GM21619 (cell line): Measurements from ENCODE around the gene PAK6.

Experiments used
- ATAC-seq: cut with Tn5 transposase; IDR thresholded peaks from one replicate; pipeline ENCODE4 v1.9.1; 2021; ENCODE audit not compliant: unreplicated experiment

Gene PAK6

DNA sequence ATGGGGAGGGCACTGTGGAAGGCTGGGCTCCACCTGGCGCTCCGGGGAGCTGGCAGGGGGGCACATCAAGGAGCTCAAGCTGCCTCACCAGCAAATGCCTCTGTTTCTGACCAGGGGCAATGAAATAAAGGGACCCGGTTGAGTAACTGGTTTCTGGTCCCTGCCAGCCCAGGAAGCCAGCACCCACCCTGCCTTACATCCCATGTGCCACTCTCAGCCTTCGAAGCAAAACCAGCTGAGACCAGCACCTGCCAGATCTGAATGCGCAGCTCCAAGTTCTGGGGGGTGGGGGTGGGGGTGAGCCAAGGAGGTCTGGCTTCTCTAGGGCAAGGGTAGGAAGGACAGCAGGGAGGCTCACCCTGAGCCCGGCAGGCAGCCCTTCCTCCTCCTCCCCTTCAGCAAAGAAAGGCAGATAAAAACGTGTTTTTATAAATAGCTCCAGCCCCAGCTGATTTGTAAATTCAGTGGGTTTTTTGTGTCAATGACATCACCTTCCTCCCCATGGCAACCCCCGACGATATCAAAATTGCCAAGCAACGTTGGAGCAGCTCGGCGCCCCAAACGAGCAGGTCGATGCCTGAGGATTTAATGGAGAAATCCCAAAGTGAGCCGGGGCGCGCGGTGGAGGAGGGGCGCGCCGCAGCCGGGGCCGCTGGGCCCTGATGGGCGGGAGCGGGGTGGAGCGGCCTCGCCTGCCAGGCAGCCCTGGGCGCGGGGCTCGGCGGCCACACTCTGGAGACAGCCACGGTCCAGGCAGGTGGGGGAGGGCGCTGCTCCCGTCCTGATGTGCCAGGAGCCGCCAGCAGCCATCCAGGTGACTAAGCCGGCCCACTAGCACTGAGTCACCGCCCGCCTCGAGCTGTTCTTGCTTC, at the start of gene PAK6:
Gene PAK6 (plus strand): TSS at position 532 of the 872 bp plus-strand sequence. CDS start 25,723 bp downstream, outside the sequence.
- ATAC-seq, result no peak

DNA sequence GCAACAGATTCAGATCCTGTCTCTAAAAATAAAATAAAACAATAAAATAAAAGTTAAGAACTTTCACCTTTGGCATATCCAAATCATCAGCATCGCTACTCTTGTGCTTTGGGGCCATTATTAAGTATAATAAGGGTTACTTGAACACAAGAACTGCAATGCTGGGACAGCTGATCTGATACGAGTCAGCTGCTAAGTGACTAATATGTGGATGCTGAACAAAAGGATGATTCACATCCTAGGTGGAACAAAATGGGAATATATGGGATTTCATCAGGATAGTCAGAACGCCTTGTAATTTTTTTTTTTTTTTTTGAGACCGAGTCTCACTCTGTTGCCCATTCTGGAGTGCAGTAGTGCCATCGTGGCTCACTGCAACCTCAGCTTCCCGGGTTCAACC, 48.3 kb upstream of the PAK6 start:
- no peak for ATAC-seq

DNA sequence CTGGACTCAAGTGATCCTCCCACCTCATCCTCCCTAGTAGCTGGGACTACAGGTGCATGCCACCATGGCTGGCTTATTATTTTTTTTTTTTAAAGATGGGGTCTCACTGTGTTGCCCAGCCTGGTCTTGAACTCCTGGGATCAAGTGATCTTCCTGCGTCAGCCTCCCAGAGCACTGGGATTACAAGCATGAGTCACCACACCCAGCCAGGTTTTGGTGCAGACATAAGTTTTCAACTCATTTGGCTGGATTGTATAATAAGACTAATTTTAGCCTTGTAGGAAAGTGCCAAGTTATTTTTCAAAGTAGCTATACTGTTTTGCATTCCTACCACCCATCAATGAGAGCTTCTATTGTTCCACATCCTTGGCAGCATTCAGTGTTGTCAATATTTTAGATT, 45.9 kb upstream of the PAK6 start:
- ATAC-seq, result no peak

DNA sequence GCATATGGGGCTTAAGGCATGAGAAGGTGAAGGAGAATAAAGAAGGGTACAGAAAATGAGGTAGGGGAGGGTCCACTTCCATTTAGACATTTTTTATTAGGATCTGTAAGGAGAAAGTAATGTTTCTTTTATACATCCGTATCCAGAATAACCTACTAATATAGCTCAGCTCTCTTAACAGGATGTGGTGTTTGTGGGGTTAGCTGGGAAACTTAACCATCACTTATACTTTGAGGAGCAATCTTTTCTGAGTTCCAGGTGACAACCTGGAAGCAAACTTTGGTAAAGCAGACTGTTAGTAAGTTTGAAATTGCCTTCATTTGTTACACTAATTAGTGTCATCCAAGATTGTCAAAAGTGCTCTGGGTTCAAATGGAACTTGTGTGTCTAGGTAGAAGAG, 41.4 kb upstream of the PAK6 start:
- no peak for ATAC-seq

DNA sequence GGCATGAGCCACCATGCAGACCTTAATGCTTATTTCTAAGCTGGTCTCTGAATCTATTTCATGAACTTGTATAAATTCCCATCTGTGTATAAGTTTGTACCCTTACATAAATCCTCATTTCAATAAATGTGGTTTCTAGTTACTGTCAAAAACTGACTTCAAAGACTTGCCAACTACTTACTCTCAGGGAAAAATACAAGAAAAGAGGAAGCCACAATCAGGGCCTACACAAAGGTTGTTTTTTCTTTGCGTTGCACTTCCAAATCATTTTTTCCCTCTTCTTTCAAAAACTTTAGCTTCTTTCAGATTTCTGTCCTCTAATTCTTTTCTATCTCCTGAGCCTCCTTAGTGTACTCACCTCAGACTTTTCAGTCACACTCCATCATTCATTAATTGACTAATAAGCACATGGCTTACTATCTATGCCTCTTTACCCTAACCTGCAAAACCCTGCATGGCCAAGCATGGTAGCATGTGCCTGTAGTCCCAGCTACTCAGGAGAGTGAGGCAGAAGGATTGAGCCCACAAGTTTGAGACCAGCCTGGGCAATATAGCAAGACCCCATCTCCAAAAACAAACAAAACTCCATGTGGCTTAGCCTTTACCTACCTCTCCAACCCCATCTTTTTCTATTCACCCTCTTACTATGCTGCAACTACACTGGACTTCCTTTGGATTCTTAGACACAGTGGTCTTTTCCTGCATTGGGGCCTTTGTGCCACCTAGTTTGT, 40.3 kb upstream of the PAK6 start:
- ATAC-seq, result no peak

DNA sequence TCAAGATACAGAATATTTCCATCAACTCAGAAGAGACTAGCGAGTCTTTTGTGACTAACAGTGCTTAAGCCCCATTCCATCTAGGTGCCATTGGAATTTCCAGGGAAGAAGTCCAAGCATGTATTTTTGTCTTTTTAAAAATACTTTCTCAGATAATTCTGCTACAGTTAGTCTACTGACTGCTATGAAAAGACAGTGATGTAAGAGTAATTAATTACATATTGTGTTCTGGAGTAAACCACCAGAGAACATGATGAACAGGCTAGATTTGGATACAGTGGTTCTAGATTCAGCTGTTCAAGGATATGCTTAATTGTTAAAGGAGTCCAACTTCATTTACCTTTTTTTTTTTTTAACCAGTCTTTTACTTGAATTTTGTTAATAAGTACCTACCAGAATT, 34.8 kb upstream of the PAK6 start:
- ATAC-seq, result no peak

DNA sequence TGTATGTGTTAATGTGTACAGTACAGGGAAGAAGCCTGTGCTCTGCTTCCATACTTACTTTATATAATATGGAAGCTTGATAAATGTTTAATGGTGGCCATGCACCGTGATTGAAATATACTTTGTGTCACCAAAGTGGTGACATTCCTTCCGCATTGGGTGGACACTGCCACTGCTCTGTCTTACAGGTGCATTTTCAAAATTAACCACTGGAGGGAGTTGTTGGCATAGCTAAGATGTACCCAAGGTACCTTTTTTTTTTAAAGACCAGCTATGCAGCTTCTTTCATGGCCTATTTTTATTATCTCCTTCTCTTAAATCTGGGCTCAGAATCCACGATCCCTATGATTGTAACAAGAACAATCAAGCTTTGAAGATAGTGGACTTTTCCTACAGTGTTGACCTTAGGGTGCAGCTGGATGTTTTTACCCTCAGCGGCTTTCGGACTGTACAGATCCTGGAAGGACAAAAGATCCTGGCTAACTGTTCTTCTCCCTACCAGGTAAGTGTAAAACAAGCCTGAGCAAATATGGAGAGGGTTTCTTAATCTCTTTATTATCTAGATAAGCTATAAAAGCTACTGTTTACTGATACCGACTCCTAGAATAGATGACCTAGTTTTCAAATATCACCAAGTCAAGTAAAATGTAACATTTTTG, 21.6 kb upstream of the PAK6 start:
- ATAC-seq, result no peak

DNA sequence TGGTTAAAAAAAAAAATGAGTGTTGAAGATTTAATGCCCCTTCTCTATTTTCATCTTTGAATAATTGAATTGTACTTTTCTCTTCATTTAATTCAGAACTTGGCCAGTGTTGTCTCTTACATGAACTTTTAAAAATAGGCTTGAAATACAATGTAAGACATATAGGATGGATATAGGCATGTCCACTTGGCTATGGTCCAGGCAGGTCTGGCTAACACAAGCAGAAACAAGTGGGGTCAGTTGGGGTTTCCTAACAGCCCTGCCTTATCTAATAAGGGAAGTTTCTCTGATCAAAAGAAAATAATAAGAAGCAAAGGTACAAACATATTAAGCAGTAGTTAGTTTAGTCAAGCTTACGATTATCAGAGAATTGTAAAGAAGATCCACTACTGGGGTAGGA, 19.1 kb upstream of the PAK6 start:
- no peak for ATAC-seq

DNA sequence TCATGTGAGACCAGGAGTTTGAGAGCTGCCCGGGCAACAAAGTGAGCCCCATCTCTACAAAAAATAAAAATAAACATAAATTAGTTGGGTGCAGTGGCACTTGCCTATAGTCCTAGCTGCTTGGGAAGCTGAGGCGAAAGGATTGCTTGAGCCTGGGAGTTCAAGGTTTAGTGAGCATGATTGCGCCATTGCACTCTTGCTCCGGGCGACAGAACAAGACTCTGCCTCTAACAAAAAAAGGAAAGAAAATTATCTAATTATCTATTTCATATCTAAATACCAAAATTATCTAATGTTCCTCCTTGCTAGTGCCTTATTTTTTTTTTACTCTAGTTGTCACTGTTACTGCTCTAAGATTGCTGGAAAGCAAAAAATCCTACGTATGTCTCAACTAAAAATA, 16.7 kb upstream of the PAK6 start:
- no peak for ATAC-seq

DNA sequence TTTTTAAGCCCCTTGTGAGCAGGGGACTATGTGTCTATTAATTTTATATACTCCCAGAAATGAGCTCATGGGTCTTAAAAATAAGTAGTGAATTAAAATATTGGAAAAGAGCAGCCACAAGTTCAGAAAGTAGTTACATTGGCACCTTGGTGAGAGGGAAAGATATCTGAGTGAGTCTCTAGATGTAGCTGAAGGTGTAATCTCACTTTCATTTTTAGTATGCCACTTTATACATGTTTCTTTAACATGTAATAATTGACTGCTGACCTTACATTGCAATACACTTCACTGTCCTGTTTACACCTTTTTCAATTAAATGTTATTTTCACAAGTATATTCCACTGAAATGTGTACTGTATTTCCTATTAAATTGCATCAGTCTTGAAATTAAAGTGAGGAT, 12.1 kb upstream of the PAK6 start:
- ATAC-seq, result no peak

DNA sequence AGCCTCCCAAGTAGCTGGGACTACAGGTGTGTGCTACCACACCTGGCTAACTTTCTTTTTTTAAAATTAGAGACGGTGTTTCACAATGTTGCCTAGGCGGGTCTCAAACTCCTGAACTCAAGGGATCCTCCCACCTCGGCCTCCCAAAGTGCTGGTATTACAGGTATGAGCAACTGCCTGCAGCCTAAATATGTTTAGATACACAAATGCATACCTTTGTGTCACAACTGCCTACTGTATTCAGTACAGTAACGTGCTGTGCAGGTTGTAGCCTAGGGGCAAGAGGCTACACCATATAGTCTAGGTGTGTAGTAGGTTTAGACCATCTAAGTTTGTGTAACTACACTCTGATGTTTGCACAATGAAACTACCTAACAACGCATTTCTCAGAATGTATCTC, 9.5 kb upstream of the PAK6 start:
- no peak for ATAC-seq

DNA sequence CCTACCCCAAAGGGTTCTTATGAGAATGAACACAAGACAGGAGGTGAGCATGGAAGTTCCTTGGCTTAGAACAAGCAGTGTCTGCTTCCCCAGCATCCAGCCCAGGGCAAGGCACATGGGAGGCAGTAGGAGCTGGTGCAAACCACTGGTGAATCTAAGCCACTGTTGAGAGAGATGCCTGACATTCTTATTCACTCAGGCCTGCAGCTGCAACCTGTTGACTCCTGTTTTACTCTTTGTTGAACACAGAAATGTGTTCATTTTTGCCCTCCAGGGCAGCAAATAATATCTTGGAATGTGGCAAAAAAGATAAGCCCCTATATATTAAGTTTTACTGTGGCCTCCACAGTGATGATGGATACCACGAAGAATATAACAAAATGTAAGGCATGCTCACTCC, 8.9 kb upstream of the PAK6 start:
- ATAC-seq, result no peak

DNA sequence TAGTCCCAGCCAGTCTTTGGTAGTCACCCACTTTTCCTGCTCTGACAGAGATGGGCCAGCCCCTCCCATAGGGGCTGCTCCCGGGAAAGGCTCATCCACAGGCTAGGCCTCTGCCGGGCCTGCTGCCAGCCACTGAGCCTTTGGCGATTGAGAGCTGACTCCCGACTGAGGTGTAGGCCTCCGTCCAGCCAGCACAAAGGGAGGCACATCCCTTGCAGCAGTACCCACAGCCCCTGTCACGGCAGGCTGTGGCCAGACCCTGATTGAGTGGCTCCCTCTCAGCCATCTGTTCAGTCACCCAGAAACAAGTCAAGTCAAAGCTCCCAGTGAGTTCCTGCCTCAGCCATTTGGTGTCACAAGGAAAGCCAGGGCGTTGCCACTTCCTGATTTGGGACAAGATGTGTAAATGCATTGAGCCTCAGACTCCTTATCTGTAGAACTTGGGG, 6.2 kb upstream of the PAK6 start:
- ATAC-seq, result no peak

DNA sequence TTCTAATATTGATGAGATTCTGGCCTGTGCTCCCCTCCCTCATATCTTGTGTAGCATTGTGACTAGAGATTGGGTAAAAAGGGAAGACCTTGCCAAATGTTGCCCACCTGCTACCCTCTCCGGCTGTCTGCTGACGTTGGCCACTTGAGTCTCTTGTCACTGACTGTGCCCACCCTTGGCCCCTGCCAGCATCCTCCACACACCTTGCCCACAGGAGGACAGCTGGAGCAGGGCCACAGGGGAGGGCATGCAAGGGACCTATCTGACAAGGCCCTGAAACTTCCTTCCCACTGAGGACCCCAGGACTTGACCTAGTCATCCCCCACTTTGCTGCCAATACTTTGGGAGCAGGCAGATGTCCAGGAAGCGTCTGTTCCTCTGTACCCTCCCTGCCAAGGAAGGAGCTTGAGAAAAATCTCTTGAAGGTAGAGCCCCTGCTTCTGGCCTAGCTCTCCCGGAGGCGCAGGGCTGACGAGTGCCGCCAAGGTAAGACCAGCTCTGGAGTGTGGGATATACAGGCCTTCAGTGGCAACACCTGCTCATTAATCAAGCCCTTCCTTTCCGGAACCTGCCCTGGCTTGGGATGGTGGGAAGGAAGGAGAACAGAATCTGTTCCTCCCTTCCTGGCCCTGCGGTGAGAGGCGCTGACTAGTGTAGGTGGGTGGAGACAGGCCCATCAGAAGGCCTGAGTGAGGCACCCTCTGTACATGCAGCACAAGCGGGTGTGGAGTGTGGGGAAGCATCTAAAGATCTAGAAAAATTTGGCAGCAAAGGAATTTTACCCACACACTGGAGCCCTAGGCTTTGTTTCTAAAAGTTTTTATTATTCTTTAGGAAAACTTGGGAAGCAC, 4.9 kb upstream of the PAK6 start:
- no peak for ATAC-seq

DNA sequence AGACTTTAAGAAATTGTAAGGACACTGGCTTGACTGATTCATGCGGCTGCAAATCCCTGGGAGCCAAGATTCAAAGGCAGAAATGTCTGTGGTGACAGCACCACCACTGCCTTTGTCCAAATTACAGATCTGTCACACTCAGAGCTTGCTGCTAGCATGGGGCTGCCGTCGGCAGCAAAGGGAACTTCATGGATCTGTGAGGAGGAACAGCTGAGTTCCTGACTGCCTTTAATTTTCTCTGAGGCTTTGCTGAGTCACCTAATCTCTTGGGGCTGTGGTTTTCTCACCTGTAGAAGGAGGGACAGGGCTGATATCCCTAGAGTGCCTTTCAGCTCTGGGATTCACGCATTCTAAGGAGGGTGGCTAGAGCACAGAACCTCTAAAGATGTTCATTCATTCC, 4.1 kb upstream of the PAK6 start:
- no peak for ATAC-seq

DNA sequence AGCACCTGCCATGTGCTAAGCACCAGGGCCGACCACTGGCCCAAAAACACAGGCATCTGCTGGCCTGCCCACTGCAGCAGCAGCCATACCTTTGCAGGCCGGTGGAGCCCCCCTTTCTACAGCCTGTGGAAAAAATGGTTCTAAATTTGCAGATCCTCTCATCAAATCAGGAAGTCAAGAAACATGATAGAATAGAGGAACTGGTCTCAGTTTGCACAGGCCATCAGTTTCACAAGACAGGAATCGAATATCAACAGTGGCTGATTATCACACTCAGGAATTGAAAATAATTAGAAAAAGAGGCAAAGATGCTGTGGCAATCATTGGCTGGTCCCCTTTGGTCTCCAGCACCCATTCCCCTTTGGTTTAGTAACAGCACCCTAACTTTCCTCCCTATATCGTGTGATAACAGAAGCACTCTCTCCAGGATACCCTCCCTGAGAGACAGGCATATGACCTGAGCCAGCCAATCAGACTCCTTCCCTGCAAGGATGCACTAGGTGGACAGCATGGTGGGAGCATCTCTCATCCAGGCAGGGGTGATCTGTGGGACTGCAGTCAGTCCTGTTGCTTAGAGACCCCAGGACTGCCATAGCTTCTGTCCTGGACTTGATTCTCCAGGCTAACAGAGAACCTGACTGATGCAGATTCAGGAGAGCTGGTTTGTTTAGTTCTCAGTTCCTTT, 3.5 kb upstream of the PAK6 start:
- no peak for ATAC-seq

DNA sequence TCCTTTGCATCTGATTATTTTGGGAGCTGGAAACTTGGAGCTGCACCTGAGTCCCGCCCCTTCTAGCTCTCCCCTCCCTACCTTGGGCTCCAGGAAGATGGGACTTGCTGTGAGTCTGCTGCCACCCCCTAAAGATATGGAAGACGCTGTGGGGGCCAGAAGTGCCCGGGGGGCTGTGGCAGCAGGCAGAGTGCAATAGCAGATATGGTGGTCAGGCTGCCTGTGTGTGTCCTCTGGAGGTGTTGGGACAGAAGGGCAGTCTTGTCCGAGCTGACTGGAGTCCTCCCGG, 485 bp downstream of the PAK6 start:
- no peak for ATAC-seq

DNA sequence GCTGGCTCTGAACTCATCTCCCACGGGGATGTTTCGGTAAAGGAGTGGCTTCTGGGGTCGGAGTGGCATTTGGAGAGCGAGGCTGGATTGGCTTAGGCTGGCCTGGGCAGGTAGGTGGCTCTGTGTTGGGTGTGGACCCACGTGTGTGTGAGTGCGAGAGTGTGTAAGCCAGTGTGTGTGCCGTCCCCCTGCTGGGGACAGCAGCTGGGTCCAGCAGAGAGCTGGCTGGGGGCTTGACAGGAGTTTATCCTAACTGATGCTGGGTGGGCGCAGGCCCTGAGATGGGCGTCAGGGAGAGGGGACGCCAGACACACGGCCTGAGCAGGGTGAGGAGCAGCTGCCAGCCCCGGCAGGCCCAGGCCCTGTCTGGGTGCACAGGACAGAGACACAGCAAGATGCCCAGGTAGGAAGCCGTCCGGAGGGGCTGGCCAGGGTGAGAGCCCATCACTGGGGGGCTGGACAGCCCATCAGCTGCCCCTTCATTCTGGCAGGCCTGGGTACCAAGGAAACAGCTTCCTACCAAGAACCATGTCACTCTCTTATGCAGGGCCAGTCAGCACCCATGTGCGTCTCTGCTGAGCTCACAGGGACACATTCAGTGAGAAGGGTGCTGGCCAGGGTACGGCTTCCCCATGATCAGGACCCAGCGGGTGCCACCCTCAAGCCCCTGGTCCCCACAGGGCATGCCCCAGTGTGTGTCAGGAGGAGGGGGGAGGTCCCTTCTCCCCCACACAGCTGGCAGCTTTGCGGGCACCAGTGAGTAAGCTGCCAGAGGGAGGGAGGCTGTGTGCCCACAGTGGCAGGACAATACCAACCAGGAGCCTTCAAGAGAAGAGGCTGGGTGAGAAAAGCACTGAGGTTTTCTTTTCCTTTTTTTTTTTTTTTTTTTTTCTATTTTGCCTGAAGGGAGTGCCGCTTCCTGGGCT, 1.1 kb downstream of the PAK6 start:
- no peak for ATAC-seq

DNA sequence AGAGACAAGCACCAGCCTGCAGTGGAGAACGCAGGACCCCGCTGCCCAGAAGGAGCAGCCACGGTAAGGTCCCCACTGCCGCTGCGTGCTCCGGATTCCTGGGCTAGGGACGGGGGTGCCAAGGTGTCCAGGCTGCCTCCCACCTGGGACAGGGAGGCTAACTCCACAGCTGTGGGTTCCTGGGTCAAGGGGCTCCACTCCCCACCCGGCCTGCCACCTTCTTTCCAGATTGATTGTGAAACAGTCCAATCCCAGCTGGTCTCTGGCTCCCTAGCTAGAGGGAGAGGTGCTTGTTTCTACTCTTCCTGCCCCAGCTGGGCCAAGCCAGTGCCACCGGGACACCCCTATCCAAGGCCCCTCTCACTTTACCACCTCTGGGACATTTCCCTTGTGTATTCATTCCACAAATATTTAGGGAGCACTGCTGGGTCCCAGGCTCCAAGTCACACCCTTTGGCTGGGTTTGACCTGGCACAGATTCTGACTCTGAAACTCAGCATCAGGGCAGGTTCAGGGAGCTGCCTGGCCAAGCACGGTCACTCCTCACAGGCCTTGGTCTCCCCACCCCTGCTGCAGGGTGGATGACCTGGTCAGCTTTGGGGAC, 1.9 kb downstream of the PAK6 start:
- ATAC-seq, result no peak
